CD14-positive monocyte (primary cell): ENCODE results near the gene ATXN7L1. TPM values are rescaled to one million over a fixed set of nuclear protein-coding genes. Genes with fewer than 3 reads are reported as not detected.

Source experiments
- DNase-seq, 3 donors: peaks; one replicate each; pipeline ENCODE4 v3.0.0-alpha.2; 2011 to 2022
- H2AFZ ChIP-seq: 2 replicates; pipeline ENCODE4 v1.6.0; 2012; ENCODE audit warnings: mild to moderate bottlenecking, low read depth, low read length, inconsistent platforms; ENCODE audit not compliant: insufficient read depth, poor library complexity, severe bottlenecking
- H3K27ac ChIP-seq, 2 donors: 1 replicate in 1 of 2; 2 replicates in 1 of 2; pipeline ENCODE4 v1.5.1; 2012 to 2013; ENCODE audit warnings: low read length in 2 of 2, control low read depth in 1 of 2, inconsistent platforms in 1 of 2, low read depth in 1 of 2, mild to moderate bottlenecking in 1 of 2
- H3K27me3 ChIP-seq, 2 donors: one replicate each; pipeline versions ENCODE4 v1.6.0 to v1.6.1; 2011 to 2013; ENCODE audit warnings: low read length in 2 of 2; ENCODE audit not compliant: control insufficient read depth in 2 of 2, insufficient read depth in 2 of 2
- H3K36me3 ChIP-seq, 2 donors: replicated peaks in 1 of 2; 1 replicate in 1 of 2; 2 replicates in 1 of 2; pipeline versions ENCODE4 v1.5.1 to v1.6.1; 2012 to 2013; ENCODE audit warnings: low read length in 2 of 2, control low read depth in 1 of 2, inconsistent platforms in 1 of 2, mild to moderate bottlenecking in 1 of 2; ENCODE audit not compliant: insufficient read depth in 2 of 2, control insufficient read depth in 1 of 2
- H3K4me1 ChIP-seq, 2 donors: 1 replicate in 1 of 2; 2 replicates in 1 of 2; pipeline versions ENCODE4 v1.5.1 to v1.6.1; 2012 to 2013; ENCODE audit warnings: low read length in 2 of 2, control low read depth in 1 of 2, inconsistent platforms in 1 of 2, mild to moderate bottlenecking in 1 of 2, moderate library complexity in 1 of 2; ENCODE audit not compliant: insufficient read depth in 2 of 2, control insufficient read depth in 1 of 2
- H3K4me2 ChIP-seq: replicated peaks from 2 replicates; pipeline ENCODE3; 2012; ENCODE audit warnings: low read length, moderate library complexity, mild to moderate bottlenecking; ENCODE audit not compliant: poor library complexity, severe bottlenecking; ENCODE audit errors: extremely low read depth
- H3K4me3 ChIP-seq, 3 experiments: fragments of 200-600 bp in 1 of 3; sonication (generic) in 1 of 3; replicated peaks in 1 of 3; 1 replicate in 2 of 3; 2 replicates in 1 of 3; pipeline ENCODE4 v1.5.1; 2011 to 2013; ENCODE audit warnings: low read length in 3 of 3, mild to moderate bottlenecking in 3 of 3, control low read depth in 2 of 3, low read depth in 2 of 3, inconsistent platforms in 1 of 3, moderate library complexity in 1 of 3
- H3K79me2 ChIP-seq: 2 replicates; pipeline ENCODE4 v1.6.0; 2012; ENCODE audit warnings: mild to moderate bottlenecking, control low read depth, inconsistent platforms, low read length, moderate library complexity; ENCODE audit not compliant: insufficient read depth
- H3K9ac ChIP-seq: 2 replicates; pipeline ENCODE4 v1.6.0; 2017; ENCODE audit warnings: low read length, mild to moderate bottlenecking; ENCODE audit not compliant: insufficient read depth, poor library complexity, severe bottlenecking
- H3K9me3 ChIP-seq, 2 donors: replicated peaks in 1 of 2; 1 replicate in 1 of 2; 2 replicates in 1 of 2; pipeline versions ENCODE4 v1.5.1 to v1.6.1; 2012 to 2013; ENCODE audit warnings: low read length in 2 of 2, control low read depth in 1 of 2; ENCODE audit not compliant: control insufficient read depth in 1 of 2, insufficient read depth in 1 of 2
- H4K20me1 ChIP-seq: 2 replicates; pipeline ENCODE4 v1.6.0; 2012; ENCODE audit warnings: mild to moderate bottlenecking, low read length, control low read depth, moderate library complexity; ENCODE audit not compliant: insufficient read depth
- H3K27ac Mint-ChIP-seq, 7 donors: one replicate each; pipeline ENCODE4 v1.8.0; 2020; ENCODE audit warnings: mild to moderate bottlenecking in 7 of 7, mixed read lengths in 7 of 7, moderate library complexity in 6 of 7, inconsistent platforms in 2 of 7
- H3K27me3 Mint-ChIP-seq, 3 donors: one replicate each; pipeline ENCODE4 v1.8.0; 2021 to 2022; ENCODE audit warnings: low read depth in 3 of 3, mild to moderate bottlenecking in 3 of 3, mixed read lengths in 3 of 3, moderate library complexity in 3 of 3, inconsistent platforms in 1 of 3
- H3K36me3 Mint-ChIP-seq, 2 donors: one replicate each; pipeline ENCODE4 v1.8.0; 2020; ENCODE audit warnings: mixed read lengths in 2 of 2, inconsistent platforms in 1 of 2, mild to moderate bottlenecking in 1 of 2
- H3K4me1 Mint-ChIP-seq: one replicate; pipeline ENCODE4 v1.8.0; 2020; ENCODE audit warnings: mild to moderate bottlenecking, mixed read lengths
- H3K4me3 Mint-ChIP-seq, 2 donors: one replicate each; pipeline ENCODE4 v1.8.0; 2020; ENCODE audit warnings: mild to moderate bottlenecking in 2 of 2, mixed read lengths in 2 of 2, moderate library complexity in 1 of 2
- H3K9me3 Mint-ChIP-seq, 7 donors: one replicate each; pipeline ENCODE4 v1.8.0; 2020 to 2022; ENCODE audit warnings: mixed read lengths in 7 of 7, mild to moderate bottlenecking in 6 of 7, moderate library complexity in 6 of 7, inconsistent platforms in 2 of 7
- WGBS: methylation state at CpG from one replicate; pipeline ENCODE4 v1.1.5; 2013; ENCODE audit warnings: missing lambda C conversion rate; ENCODE audit not compliant: insufficient coverage; 5-methylcytosine and 5-hydroxymethylcytosine counted together
- intact Hi-C, 2 donors: fragments of 100-400 bp; cut with micrococcal nuclease; formaldehyde crosslinking; loops; one replicate each; pipeline versions ENCODE4 v1.15.0 to v1.15.1; 2023
- polyA plus RNA-seq, 3 donors: library from polyadenylated mRNA; depleted of rRNA in 1 of 3; unstranded in 2 of 3; stranded (reverse) in 1 of 3; fragments of 300-500 nt in 2 of 3; fragments of >200 nt in 1 of 3; fragmentation: Illumina TruSeq in 2 of 3; gene quantifications; 1 replicate in 2 of 3; 2 replicates in 1 of 3; pipeline ENCODE4 v1.2.3, GENCODE V29; 2012 to 2021
- TF ChIP-seq, protein P1 (sequence below): fragments of 200-600 bp; IDR thresholded peaks from one replicate; pipeline ENCODE4 v1.8.0; 2022; ENCODE audit warnings: antibody characterized with exemption, mild to moderate bottlenecking

ATXN7L1 gene
- polyA plus RNA-seq, 3 donors: 4.5 to 12.2 (median 11.2) TPM

DNA sequence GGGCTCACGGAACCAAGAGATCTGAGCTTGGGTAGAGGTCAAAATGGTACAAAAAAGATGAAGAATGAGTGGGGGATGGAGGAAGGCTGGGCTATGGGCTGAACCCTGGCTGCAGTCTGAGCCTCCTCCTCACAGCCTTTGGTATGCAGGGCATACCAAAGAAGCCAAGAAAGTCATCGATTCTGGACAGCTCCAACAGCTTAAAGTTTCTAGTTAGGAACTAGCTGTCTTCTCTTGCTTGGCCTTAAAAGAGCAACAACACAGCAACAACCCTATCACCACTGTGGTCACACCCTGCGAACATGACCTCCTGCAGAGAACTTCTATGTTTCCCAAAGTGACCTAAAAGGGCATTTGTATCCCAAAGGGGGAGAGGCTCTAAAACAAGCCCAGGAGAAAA is 169.0 kb downstream of the ATXN7L1 start:
- intact Hi-C loops: no loop called here
- Histone ChIP-seq H3K79me2 (no peaks in the 10 kb centered on the region), H3K4me3 (no peak overlapping the region), H3K27me3 (no peaks in the 10 kb centered on the region), H3K4me1 (peaks cover 9 to 10% of the 10 kb centered on the region in 2 donors), H3K36me3 (peaks cover 3 to 11% of the 10 kb centered on the region in 2 donors), H3K27ac (no peak overlapping the region), H3K4me2 (no peak overlapping the region), H3K9ac (no peak overlapping the region), H4K20me1 (no peaks in the 10 kb centered on the region), H2AFZ (no peak overlapping the region), H3K9me3 (peaks cover 19 to 20% of the 10 kb centered on the region in 2 donors)
- TF ChIP-seq, protein P1, sequence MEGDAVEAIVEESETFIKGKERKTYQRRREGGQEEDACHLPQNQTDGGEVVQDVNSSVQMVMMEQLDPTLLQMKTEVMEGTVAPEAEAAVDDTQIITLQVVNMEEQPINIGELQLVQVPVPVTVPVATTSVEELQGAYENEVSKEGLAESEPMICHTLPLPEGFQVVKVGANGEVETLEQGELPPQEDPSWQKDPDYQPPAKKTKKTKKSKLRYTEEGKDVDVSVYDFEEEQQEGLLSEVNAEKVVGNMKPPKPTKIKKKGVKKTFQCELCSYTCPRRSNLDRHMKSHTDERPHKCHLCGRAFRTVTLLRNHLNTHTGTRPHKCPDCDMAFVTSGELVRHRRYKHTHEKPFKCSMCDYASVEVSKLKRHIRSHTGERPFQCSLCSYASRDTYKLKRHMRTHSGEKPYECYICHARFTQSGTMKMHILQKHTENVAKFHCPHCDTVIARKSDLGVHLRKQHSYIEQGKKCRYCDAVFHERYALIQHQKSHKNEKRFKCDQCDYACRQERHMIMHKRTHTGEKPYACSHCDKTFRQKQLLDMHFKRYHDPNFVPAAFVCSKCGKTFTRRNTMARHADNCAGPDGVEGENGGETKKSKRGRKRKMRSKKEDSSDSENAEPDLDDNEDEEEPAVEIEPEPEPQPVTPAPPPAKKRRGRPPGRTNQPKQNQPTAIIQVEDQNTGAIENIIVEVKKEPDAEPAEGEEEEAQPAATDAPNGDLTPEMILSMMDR: no peak
- Mint-ChIP-seq H3K9me3 (peaks cover 20 to 27% (median 23%) of the 10 kb centered on the region in 7 donors), H3K4me1 (peaks cover 14% of the 10 kb centered on the region), H3K27me3 (peaks cover 0 to 2% (median 0%) of the 10 kb centered on the region in 3 donors), H3K4me3 (no peak overlapping the region), H3K36me3 (peaks cover 15 to 30% of the 10 kb centered on the region in 2 donors), H3K27ac (no peak overlapping the region)
- no peak for DNase-seq
- 100% methylated on average over 2 of the region's 3 CpGs for WGBS

DNA sequence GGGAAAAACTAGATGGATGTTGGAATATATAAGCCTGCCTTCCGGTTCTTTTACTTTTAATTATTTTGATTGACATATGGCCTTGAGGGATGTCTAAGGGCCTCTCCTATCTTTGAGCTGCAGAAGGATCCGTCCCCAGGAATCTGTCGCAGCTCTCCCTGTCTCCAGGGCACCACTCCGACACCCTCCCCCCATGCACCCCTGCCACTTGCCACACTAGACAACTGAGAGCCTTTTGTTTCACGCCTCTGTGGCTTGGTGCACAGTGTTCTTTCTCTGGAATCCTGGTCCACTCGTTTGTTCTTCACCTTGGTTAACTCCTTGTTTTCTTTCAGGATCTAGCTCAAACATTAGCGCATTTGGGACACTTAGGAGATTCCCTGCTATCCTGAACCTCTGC is 171.0 kb downstream of the ATXN7L1 start:
- Histone ChIP-seq H3K27ac (no peak overlapping the region), H3K79me2 (no peaks in the 10 kb centered on the region), H3K9ac (no peak overlapping the region), H3K27me3 (no peaks in the 10 kb centered on the region), H3K4me3 (no peak overlapping the region), H3K9me3 (peaks cover 0 to under 1% of the 10 kb centered on the region in 2 donors), H4K20me1 (no peaks in the 10 kb centered on the region), H2AFZ (no peak overlapping the region), H3K36me3 (peaks cover 0 to 3% of the 10 kb centered on the region in 2 donors), H3K4me2 (no peak overlapping the region), H3K4me1 (peaks cover 9 to 10% of the 10 kb centered on the region in 2 donors)
- DNase-seq: no peak
- intact Hi-C loops: no loop called here
- H3K27ac Mint-ChIP-seq: peak overlapping the region in 1 of 7 donors; percentile 58
- 94% methylated on average over 6 of the region's 7 CpGs for WGBS
- peaks cover under 1 to 7% (median 4%) of the 10 kb centered on the region in 7 donors for H3K9me3 Mint-ChIP-seq
- peaks cover 14% of the 10 kb centered on the region for H3K4me1 Mint-ChIP-seq
- TF ChIP-seq, protein P1: no peak
- H3K4me3 Mint-ChIP-seq: no peak overlapping the region
- H3K36me3 Mint-ChIP-seq: peaks cover 10 to 12% of the 10 kb centered on the region in 2 donors
- peaks cover 0 to 2% (median 0%) of the 10 kb centered on the region in 3 donors for H3K27me3 Mint-ChIP-seq
